ENCODE measurements around the gene DMRTB1.

DNA sequence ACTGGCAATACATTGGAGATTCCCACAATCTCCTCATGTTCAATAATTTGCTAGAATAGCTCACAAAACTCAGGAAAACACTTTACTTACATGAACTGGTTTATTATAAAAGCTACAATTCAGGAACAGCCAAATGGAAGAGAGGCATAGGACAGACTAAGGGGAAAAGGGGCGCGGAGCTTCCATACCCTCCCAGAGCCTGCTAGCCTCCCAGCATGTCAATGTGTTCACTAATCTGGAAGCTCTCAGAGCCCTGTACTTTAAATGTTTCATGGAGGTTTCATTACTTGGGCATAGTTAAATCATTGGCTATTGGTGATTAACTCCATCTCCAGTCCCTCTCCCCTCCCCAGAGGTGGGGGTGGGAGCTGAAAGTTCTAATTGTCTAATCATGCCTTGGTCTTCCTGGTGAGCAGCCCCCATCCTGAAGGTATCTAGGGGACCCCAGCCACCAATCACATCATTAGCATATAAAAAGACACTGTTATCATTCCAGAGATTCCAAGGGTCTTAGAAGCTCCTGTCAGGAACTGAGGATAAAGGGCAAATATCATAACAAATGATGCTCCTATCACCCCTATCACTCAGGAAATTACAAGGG is 10.9 kb upstream of the DMRTB1 start:
- TF ChIP-seq CTCF (conservative IDR thresholded peaks at IDR 0.05 in 1 of 2, IDR thresholded peaks at IDR 0.05 in 1 of 2; ENCODE audit: low read depth in 1 of 2, low read length in 2 of 2) (no peak), EZH2 (IDR thresholded peaks at IDR 0.05; ENCODE audit: low read length, missing control alignments) (no peak)
